K562 (cell line): ENCODE measurements around the gene KRT72. TPM values are rescaled to one million over a fixed set of nuclear protein-coding genes. Genes with fewer than 3 reads are reported as not detected.

Source experiments
- ATAC-seq: fragments of 200-7000 bp; cut with Tn5 transposase; 3 replicates; pipeline ENCODE4 v1.9.1; 2020; ENCODE audit warnings: moderate library complexity
- BruUV-seq: library from RNA; stranded (reverse); fragments of 400-500 nt; replicated peaks from 2 replicates; lab custom pipeline; 2021; lab: Mats Ljungman, UMichigan
- CTCF ChIA-PET: fragments of 300-600 bp; formaldehyde crosslinking; extraction: SDS; loops from one replicate; lab custom pipeline; 2021; ENCODE audit warnings: low intra/inter-chr PET ratio; lab: Yijun Ruan, JAX
- POLR2A ChIA-PET: fragments of 300-600, 350-650 bp; sonication (Branson Sonifier 250); formaldehyde crosslinking; extraction: SDS; loops from one replicate; lab custom pipeline; 2021; ENCODE audit warnings: antibody characterized with exemption, inconsistent platforms; lab: Yijun Ruan, JAX
- DNase-seq, 4 experiments: peaks; one replicate each; pipeline versions ENCODE4 v3.0.0 to v3.0.0-alpha.2; 2011 to 2018; ENCODE audit warnings: low spot score in 3 of 4, mixed read lengths in 3 of 4; ENCODE audit errors: extremely low read depth in 1 of 4
- FAIRE-seq: peaks from 2 replicates; lab custom pipeline; 2011; peaks lifted over from hg19 to GRCh38; lab: Jason Lieb, UNC
- H2AFZ ChIP-seq: 2 replicates; pipeline ENCODE4 v1.6.0; 2011; ENCODE audit warnings: low read depth, low read length, control low read depth, inconsistent platforms
- H3K27ac ChIP-seq: fragments of 200-600 bp; 3 replicates; pipeline ENCODE4 v1.8.0; 2011; ENCODE audit warnings: low read depth, mild to moderate bottlenecking, control low read depth, inconsistent platforms, low read length, moderate library complexity, mixed read lengths; ENCODE audit errors: extremely low read depth
- H3K27me3 ChIP-seq, 2 experiments: fragments of 300-600 bp in 1 of 2; 2 replicates in 1 of 2; 3 replicates in 1 of 2; pipeline versions ENCODE4 v1.6.0 to v1.8.0; 2011; ENCODE audit warnings: inconsistent platforms in 2 of 2, low read length in 2 of 2, mild to moderate bottlenecking in 1 of 2, mixed read lengths in 1 of 2, moderate library complexity in 1 of 2; ENCODE audit not compliant: control insufficient read depth in 2 of 2, insufficient read depth in 2 of 2
- H3K36me3 ChIP-seq: fragments of 300-600 bp; 3 replicates; pipeline ENCODE4 v1.8.0; 2011; ENCODE audit warnings: mild to moderate bottlenecking, low read length, inconsistent platforms; ENCODE audit not compliant: control insufficient read depth, insufficient read depth
- H3K4me1 ChIP-seq, 2 experiments: fragments of 200-600 bp in 1 of 2; replicated peaks in 1 of 2; 2 replicates in 1 of 2; 3 replicates in 1 of 2; pipeline versions ENCODE4 v1.5.1 to v1.8.0; 2011; ENCODE audit warnings: inconsistent platforms in 2 of 2, low read length in 2 of 2, mild to moderate bottlenecking in 1 of 2, mixed read lengths in 1 of 2, moderate library complexity in 1 of 2; ENCODE audit not compliant: control insufficient read depth in 2 of 2, insufficient read depth in 2 of 2
- H3K4me2 ChIP-seq: 2 replicates; pipeline ENCODE4 v1.6.1; 2011; ENCODE audit warnings: low read length, control low read depth, inconsistent platforms, mixed read lengths; ENCODE audit not compliant: insufficient read depth
- H3K4me3 ChIP-seq: fragments of 200-600 bp; sonication (generic), shearing (Covaris generic); 2 replicates; pipeline ENCODE4 v1.5.1; 2016; ENCODE audit warnings: control low read depth, inconsistent platforms
- H3K79me2 ChIP-seq: fragments of 200-600 bp; 3 replicates; pipeline ENCODE4 v1.8.0; 2011; ENCODE audit warnings: low read length, inconsistent platforms; ENCODE audit not compliant: control insufficient read depth, insufficient read depth
- H3K9ac ChIP-seq, 2 experiments: 2 replicates each; pipeline versions ENCODE4 v1.6.0 to v1.6.1; 2011; ENCODE audit warnings: low read depth in 2 of 2, low read length in 2 of 2, control low read depth in 1 of 2, inconsistent platforms in 1 of 2, mild to moderate bottlenecking in 1 of 2, mixed read lengths in 1 of 2; ENCODE audit not compliant: insufficient read depth in 1 of 2
- H3K9me1 ChIP-seq: one replicate; pipeline ENCODE4 v1.6.0; 2011; ENCODE audit warnings: inconsistent platforms, mild to moderate bottlenecking, low read length, moderate library complexity; ENCODE audit not compliant: control insufficient read depth, insufficient read depth
- H3K9me3 ChIP-seq: replicated peaks from 2 replicates; pipeline ENCODE4 v1.5.1; 2011; ENCODE audit warnings: low read depth, low read length, inconsistent platforms; ENCODE audit not compliant: control insufficient read depth, insufficient read depth
- H4K20me1 ChIP-seq: replicated peaks from 2 replicates; pipeline ENCODE4 v1.6.1; 2011; ENCODE audit warnings: low read length, inconsistent platforms, mixed read lengths; ENCODE audit not compliant: control insufficient read depth, insufficient read depth
- FOXP1 ChIP-seq: sonication (generic); formaldehyde crosslinking; IDR thresholded peaks from 2 replicates; pipeline ENCODE4 v1.8.0; 2022; ENCODE audit warnings: mild to moderate bottlenecking, missing genetic modification reagents
- HNRNPL ChIP-seq: fragments of 200-400 bp; formaldehyde crosslinking; IDR thresholded peaks from 2 replicates; pipeline ENCODE4 v1.6.1; 2017; ENCODE audit warnings: low read depth, mild to moderate bottlenecking, low read length
- NFYB ChIP-seq: IDR thresholded peaks from 2 replicates; pipeline ENCODE4 v1.6.1; 2011; ENCODE audit warnings: mild to moderate bottlenecking, moderate library complexity; ENCODE audit not compliant: insufficient read length; ENCODE audit errors: extremely low read depth
- NONO ChIP-seq, 2 experiments: fragments of 200-400 bp in 1 of 2; fragments of 450-650 bp in 1 of 2; formaldehyde crosslinking in 1 of 2; IDR thresholded peaks; 2 replicates each; pipeline ENCODE4 v1.6.1; 2017; ENCODE audit warnings: low read depth in 2 of 2, mild to moderate bottlenecking in 2 of 2, moderate library complexity in 2 of 2, low read length in 1 of 2
- PHF8 ChIP-seq: fragments of 200-600 bp; sonication (generic); IDR thresholded peaks from 2 replicates; pipeline ENCODE4 v1.6.1; 2012; ENCODE audit warnings: mixed run types, mild to moderate bottlenecking, inconsistent platforms, low read length, moderate library complexity, borderline replicate concordance
- POLR3G ChIP-seq: IDR thresholded peaks from 2 replicates; pipeline ENCODE4 v1.6.1; 2011; ENCODE audit not compliant: insufficient read length, insufficient replicate concordance; ENCODE audit errors: extremely low read depth
- PRMT5 ChIP-seq: sonication (generic); formaldehyde crosslinking; IDR thresholded peaks from 2 replicates; pipeline ENCODE4 v1.5.0; 2020; ENCODE audit warnings: missing genetic modification reagents
- RB1 ChIP-seq: fragments of 450-650 bp; IDR thresholded peaks from 2 replicates; pipeline ENCODE4 v1.6.1; 2017; ENCODE audit warnings: low read depth, mild to moderate bottlenecking
- RBM15 ChIP-seq: fragments of 200-400 bp; formaldehyde crosslinking; IDR thresholded peaks from 2 replicates; pipeline ENCODE4 v1.6.1; 2018; ENCODE audit warnings: mild to moderate bottlenecking, low read length, moderate library complexity; ENCODE audit not compliant: insufficient read depth
- WHSC1 ChIP-seq: IDR thresholded peaks from one replicate; pipeline ENCODE4 v1.6.1; 2012; ENCODE audit warnings: low read length, control low read depth, inconsistent platforms
- ZNF134 ChIP-seq: fragments of 250-450 bp; sonication (Bioruptor Pico); conservative IDR thresholded peaks from 2 replicates; pipeline ENCODE4 v1.4.0; 2020
- whole genome bisulfite sequencing: fragments of 100-300 bp; shearing (Covaris generic); methylation state at CpG from one replicate; pipeline ENCODE4 v1.1.6; 2016; ENCODE audit warnings: low coverage, mixed read lengths; ENCODE audit not compliant: insufficient coverage; ENCODE audit errors: missing lambda C conversion rate; 5-methylcytosine and 5-hydroxymethylcytosine counted together
- in situ Hi-C: fragments of 300-500 bp; cut with MboI; formaldehyde crosslinking; loops from 4 replicates; pipeline ENCODE4 v1.15.0; 2018; ENCODE audit warnings: inconsistent platforms, mixed read lengths
- intact Hi-C: fragments of 100-400 bp; cut with micrococcal nuclease; formaldehyde crosslinking; loops from 2 replicates; pipeline ENCODE4 v1.14.2; 2022
- polyA plus RNA-seq, 8 experiments: library from polyadenylated mRNA; depleted of rRNA in 4 of 8; stranded (reverse) in 5 of 8; unstranded in 3 of 8; fragments of >200 nt; fragmentation: Nextera tagmentation in 2 of 8; fragmentation: Illumina TruSeq in 1 of 8; extraction: Ambion mirVana in 2 of 8; extraction: Trizol in 1 of 8; gene quantifications; 2 replicates each; pipeline versions ENCODE4 v1.2.1 to v1.2.3, GENCODE V29; 2011 to 2014; ENCODE audit warnings: inconsistent platforms in 1 of 8, missing spikeins in 1 of 8
- total RNA-seq, 7 experiments: library from RNA; depleted of rRNA in 6 of 7; stranded (reverse); fragments of >200 nt in 6 of 7; fragmentation: Illumina TruSeq in 2 of 7; extraction: Trizol in 2 of 7; gene quantifications; 2 replicates each; pipeline versions ENCODE4 v1.2.1 to v1.2.3, GENCODE V29; 2011 to 2021; ENCODE audit warnings: low replicate concordance in 1 of 7
- TF ChIP-seq, protein P1 (sequence below): sonication (generic); formaldehyde crosslinking; IDR thresholded peaks from 2 replicates; pipeline ENCODE4 v1.8.0; 2023; ENCODE audit warnings: missing genetic modification reagents, mild to moderate bottlenecking, borderline replicate concordance
- TF ChIP-seq, protein P2 (sequence below): fragments of 250-450 bp; sonication (Bioruptor Pico); IDR thresholded peaks from 2 replicates; pipeline ENCODE4 v1.4.0; 2020; ENCODE audit warnings: mild to moderate bottlenecking, moderate library complexity
- TF ChIP-seq, protein P3 (sequence below): fragments of 450-650 bp; IDR thresholded peaks from 2 replicates; pipeline ENCODE4 v1.6.1; 2016; ENCODE audit warnings: mild to moderate bottlenecking

KRT72 gene
- total and polyA plus RNA-seq, 9 of the 15 experiments (the other 6 are each of a cell fraction or from before 2014, with no cell fraction given), result not detected

DNA sequence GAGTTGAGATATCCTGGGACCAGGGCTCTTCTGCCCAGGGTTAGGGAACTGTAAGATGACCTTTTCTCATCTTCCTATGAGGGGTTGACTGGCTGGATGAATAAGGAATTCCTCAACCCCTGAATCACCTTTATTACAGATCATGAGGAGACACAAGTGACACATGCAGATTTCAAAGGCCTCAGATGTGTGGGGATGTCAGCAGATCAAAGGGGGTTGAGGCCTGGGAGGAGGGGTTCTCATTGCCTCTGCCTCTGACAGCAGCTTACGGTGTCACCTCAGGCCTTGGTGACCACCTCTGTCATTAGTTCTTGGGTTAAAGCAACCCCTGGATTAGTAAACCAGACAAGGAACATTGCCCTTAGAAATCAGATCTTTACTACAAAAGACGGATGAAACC lies 2.1 kb upstream of the KRT72 start:
- no peaks in the 10 kb centered on the region for H3K79me2 ChIP-seq
- H3K4me3 ChIP-seq, result no peak overlapping the region
- peaks cover 0 to 25% of the 10 kb centered on the region in 2 experiments; a peak in 3 of 5 replicates for H3K27me3 ChIP-seq
- FAIRE-seq (no peak), DNase-seq (no peak), ATAC-seq (no peak)
- no peaks in the 10 kb centered on the region for H3K9me3 ChIP-seq
- H3K27ac ChIP-seq, result no peak overlapping the region
- H3K9ac ChIP-seq, result no peak overlapping the region
- H2AFZ ChIP-seq, result no peak overlapping the region
- H3K36me3 ChIP-seq, result no peaks in the 10 kb centered on the region
- in situ Hi-C loops (no loop called here), intact Hi-C loops (no loop called here)
- no peaks in the 10 kb centered on the region for H4K20me1 ChIP-seq
- H3K4me2 ChIP-seq, result no peak overlapping the region
- H3K4me1 ChIP-seq, result peaks cover 6 to 13% of the 10 kb centered on the region in 2 experiments; a peak in 3 of 5 replicates
- no TSS peak for BruUV-seq
- no peaks in the 10 kb centered on the region for H3K9me1 ChIP-seq
- 48% methylated on average over 2 of the region's 2 CpGs for WGBS
- ChIA-PET POLR2A (no interaction called here), CTCF (no interaction called here)
- TF ChIP-seq HNRNPL (no peak), RBM15 (no peak), POLR3G (no peak), RB1 (no peak), WHSC1 (no peak), NFYB (no peak), PRMT5 (CRISPR knock-in tag) (no peak), PHF8 (no peak), FOXP1 (CRISPR knock-in tag) (no peak), ZNF134 (CRISPR knock-in tag) (no peak), NONO (IDR thresholded peaks at IDR 0.05; ENCODE audit: low read depth in 2 of 2, low read length in 1 of 2) (no peak)
- TF ChIP-seq, protein P1, sequence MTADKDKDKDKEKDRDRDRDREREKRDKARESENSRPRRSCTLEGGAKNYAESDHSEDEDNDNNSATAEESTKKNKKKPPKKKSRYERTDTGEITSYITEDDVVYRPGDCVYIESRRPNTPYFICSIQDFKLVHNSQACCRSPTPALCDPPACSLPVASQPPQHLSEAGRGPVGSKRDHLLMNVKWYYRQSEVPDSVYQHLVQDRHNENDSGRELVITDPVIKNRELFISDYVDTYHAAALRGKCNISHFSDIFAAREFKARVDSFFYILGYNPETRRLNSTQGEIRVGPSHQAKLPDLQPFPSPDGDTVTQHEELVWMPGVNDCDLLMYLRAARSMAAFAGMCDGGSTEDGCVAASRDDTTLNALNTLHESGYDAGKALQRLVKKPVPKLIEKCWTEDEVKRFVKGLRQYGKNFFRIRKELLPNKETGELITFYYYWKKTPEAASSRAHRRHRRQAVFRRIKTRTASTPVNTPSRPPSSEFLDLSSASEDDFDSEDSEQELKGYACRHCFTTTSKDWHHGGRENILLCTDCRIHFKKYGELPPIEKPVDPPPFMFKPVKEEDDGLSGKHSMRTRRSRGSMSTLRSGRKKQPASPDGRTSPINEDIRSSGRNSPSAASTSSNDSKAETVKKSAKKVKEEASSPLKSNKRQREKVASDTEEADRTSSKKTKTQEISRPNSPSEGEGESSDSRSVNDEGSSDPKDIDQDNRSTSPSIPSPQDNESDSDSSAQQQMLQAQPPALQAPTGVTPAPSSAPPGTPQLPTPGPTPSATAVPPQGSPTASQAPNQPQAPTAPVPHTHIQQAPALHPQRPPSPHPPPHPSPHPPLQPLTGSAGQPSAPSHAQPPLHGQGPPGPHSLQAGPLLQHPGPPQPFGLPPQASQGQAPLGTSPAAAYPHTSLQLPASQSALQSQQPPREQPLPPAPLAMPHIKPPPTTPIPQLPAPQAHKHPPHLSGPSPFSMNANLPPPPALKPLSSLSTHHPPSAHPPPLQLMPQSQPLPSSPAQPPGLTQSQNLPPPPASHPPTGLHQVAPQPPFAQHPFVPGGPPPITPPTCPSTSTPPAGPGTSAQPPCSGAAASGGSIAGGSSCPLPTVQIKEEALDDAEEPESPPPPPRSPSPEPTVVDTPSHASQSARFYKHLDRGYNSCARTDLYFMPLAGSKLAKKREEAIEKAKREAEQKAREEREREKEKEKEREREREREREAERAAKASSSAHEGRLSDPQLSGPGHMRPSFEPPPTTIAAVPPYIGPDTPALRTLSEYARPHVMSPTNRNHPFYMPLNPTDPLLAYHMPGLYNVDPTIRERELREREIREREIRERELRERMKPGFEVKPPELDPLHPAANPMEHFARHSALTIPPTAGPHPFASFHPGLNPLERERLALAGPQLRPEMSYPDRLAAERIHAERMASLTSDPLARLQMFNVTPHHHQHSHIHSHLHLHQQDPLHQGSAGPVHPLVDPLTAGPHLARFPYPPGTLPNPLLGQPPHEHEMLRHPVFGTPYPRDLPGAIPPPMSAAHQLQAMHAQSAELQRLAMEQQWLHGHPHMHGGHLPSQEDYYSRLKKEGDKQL (CRISPR knock-in tag), result no peak
- TF ChIP-seq, protein P2, sequence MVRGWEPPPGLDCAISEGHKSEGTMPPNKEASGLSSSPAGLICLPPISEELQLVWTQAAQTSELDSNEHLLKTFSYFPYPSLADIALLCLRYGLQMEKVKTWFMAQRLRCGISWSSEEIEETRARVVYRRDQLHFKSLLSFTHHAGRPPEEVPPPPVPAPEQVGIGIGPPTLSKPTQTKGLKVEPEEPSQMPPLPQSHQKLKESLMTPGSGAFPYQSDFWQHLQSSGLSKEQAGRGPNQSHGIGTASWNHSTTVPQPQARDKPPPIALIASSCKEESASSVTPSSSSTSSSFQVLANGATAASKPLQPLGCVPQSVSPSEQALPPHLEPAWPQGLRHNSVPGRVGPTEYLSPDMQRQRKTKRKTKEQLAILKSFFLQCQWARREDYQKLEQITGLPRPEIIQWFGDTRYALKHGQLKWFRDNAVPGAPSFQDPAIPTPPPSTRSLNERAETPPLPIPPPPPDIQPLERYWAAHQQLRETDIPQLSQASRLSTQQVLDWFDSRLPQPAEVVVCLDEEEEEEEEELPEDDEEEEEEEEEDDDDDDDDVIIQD, result no peak
- TF ChIP-seq, protein P3, sequence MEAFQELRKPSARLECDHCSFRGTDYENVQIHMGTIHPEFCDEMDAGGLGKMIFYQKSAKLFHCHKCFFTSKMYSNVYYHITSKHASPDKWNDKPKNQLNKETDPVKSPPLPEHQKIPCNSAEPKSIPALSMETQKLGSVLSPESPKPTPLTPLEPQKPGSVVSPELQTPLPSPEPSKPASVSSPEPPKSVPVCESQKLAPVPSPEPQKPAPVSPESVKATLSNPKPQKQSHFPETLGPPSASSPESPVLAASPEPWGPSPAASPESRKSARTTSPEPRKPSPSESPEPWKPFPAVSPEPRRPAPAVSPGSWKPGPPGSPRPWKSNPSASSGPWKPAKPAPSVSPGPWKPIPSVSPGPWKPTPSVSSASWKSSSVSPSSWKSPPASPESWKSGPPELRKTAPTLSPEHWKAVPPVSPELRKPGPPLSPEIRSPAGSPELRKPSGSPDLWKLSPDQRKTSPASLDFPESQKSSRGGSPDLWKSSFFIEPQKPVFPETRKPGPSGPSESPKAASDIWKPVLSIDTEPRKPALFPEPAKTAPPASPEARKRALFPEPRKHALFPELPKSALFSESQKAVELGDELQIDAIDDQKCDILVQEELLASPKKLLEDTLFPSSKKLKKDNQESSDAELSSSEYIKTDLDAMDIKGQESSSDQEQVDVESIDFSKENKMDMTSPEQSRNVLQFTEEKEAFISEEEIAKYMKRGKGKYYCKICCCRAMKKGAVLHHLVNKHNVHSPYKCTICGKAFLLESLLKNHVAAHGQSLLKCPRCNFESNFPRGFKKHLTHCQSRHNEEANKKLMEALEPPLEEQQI, result no peak
